H1 (cell line): Measurements from ENCODE around the gene KLF13. TPM values are rescaled to one million over a fixed set of nuclear protein-coding genes. Genes with fewer than 3 reads are reported as not detected.

Experiments
- BRCA1 ChIP-seq: IDR thresholded peaks from 2 replicates; pipeline ENCODE4 v1.6.1; 2012; ENCODE audit warnings: low read depth, low read length, improper control_type of control experiment
- EP300 ChIP-seq, 2 experiments: IDR thresholded peaks; 1 replicate in 1 of 2; 2 replicates in 1 of 2; pipeline ENCODE4 v1.6.1; 2011 to 2012; ENCODE audit warnings: low read depth in 2 of 2, low read length in 2 of 2, mild to moderate bottlenecking in 2 of 2, borderline replicate concordance in 1 of 2, inconsistent platforms in 1 of 2, moderate library complexity in 1 of 2
- POLR2A ChIP-seq, 2 experiments: IDR thresholded peaks; 1 replicate in 1 of 2; 2 replicates in 1 of 2; pipeline ENCODE4 v1.6.1; 2011; ENCODE audit warnings: low read depth in 2 of 2, low read length in 2 of 2, mild to moderate bottlenecking in 2 of 2; ENCODE audit errors: control extremely low read depth in 1 of 2
- RFX5 ChIP-seq: IDR thresholded peaks from 2 replicates; pipeline ENCODE4 v1.6.1; 2011; ENCODE audit warnings: low read depth, low read length, improper control_type of control experiment, borderline replicate concordance
- SIN3A ChIP-seq, 2 experiments: IDR thresholded peaks in 1 of 2; conservative IDR thresholded peaks in 1 of 2; 2 replicates each; pipeline ENCODE4 v1.6.1; 2011 to 2012; ENCODE audit warnings: low read length in 2 of 2, improper control_type of control experiment in 1 of 2, low read depth in 1 of 2, mild to moderate bottlenecking in 1 of 2
- TEAD4 ChIP-seq: IDR thresholded peaks from 2 replicates; pipeline ENCODE4 v1.6.1; 2012; ENCODE audit warnings: low read depth, low read length, inconsistent platforms, mixed read lengths
- polyA plus RNA-seq, 7 experiments: library from polyadenylated mRNA; depleted of rRNA in 3 of 7; stranded (reverse) in 5 of 7; unstranded in 2 of 7; fragments of >200 nt in 5 of 7; fragments of 200-250 nt in 2 of 7; gene quantifications; 1 replicate in 5 of 7; 2 replicates in 1 of 7; 4 replicates in 1 of 7; pipeline versions ENCODE4 v1.2.1 to v1.2.3, GENCODE V29; 2011 to 2013; ENCODE audit warnings: missing spikeins in 2 of 7, mixed read lengths in 2 of 7
- total RNA-seq: library from RNA; stranded (reverse); fragmentation: NEBNext Ultra II Directional; extraction: Animal tissue kit (Norgen Biotek cat#: 25700); gene quantifications from 2 replicates; pipeline ENCODE4 v1.2.1, GENCODE V29; 2021
- TF ChIP-seq, protein P1 (sequence below), 3 experiments: IDR thresholded peaks; 1 replicate in 2 of 3; 2 replicates in 1 of 3; pipeline versions ENCODE4 v1.5.1 to v1.6.1; 2011; ENCODE audit warnings: low read length in 3 of 3, mild to moderate bottlenecking in 3 of 3, inconsistent platforms in 2 of 3, low read depth in 1 of 3, moderate library complexity in 1 of 3; ENCODE audit not compliant: insufficient read depth in 1 of 3; ENCODE audit errors: control extremely low read depth in 1 of 3
- TF ChIP-seq, protein P2 (sequence below): fragments of 300-600 bp; sonication (generic); IDR thresholded peaks from 2 replicates; pipeline ENCODE4 v1.7.1; 2012; ENCODE audit warnings: low read length, moderate library complexity, mild to moderate bottlenecking, inconsistent platforms; ENCODE audit not compliant: insufficient replicate concordance

The KLF13 gene
- total and polyA plus RNA-seq, 2 of the 8 experiments (the other 6 are each of a cell fraction or from before 2014, with no cell fraction given): 18.3 to 33.4 TPM

GRCh38 chr15:31404345-31404744, 77.7 kb downstream of the KLF13 start (continued):
- TF ChIP-seq, protein P1, sequence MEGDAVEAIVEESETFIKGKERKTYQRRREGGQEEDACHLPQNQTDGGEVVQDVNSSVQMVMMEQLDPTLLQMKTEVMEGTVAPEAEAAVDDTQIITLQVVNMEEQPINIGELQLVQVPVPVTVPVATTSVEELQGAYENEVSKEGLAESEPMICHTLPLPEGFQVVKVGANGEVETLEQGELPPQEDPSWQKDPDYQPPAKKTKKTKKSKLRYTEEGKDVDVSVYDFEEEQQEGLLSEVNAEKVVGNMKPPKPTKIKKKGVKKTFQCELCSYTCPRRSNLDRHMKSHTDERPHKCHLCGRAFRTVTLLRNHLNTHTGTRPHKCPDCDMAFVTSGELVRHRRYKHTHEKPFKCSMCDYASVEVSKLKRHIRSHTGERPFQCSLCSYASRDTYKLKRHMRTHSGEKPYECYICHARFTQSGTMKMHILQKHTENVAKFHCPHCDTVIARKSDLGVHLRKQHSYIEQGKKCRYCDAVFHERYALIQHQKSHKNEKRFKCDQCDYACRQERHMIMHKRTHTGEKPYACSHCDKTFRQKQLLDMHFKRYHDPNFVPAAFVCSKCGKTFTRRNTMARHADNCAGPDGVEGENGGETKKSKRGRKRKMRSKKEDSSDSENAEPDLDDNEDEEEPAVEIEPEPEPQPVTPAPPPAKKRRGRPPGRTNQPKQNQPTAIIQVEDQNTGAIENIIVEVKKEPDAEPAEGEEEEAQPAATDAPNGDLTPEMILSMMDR (IDR thresholded peaks at IDR 0.05; ENCODE audit: control extremely low read depth in 1 of 3, insufficient read depth in 1 of 3, low read depth in 1 of 3, low read length in 3 of 3): no peak
- TF ChIP-seq TEAD4: no peak
- TF ChIP-seq SIN3A (conservative IDR thresholded peaks at IDR 0.05 in 1 of 2, IDR thresholded peaks at IDR 0.05 in 1 of 2; ENCODE audit: low read depth in 1 of 2, low read length in 2 of 2): no peak
- no peak for TF ChIP-seq BRCA1
- TF ChIP-seq EP300 (IDR thresholded peaks at IDR 0.05; ENCODE audit: borderline replicate concordance in 1 of 2, low read depth in 2 of 2, low read length in 2 of 2): no peak
- TF ChIP-seq, protein P2, sequence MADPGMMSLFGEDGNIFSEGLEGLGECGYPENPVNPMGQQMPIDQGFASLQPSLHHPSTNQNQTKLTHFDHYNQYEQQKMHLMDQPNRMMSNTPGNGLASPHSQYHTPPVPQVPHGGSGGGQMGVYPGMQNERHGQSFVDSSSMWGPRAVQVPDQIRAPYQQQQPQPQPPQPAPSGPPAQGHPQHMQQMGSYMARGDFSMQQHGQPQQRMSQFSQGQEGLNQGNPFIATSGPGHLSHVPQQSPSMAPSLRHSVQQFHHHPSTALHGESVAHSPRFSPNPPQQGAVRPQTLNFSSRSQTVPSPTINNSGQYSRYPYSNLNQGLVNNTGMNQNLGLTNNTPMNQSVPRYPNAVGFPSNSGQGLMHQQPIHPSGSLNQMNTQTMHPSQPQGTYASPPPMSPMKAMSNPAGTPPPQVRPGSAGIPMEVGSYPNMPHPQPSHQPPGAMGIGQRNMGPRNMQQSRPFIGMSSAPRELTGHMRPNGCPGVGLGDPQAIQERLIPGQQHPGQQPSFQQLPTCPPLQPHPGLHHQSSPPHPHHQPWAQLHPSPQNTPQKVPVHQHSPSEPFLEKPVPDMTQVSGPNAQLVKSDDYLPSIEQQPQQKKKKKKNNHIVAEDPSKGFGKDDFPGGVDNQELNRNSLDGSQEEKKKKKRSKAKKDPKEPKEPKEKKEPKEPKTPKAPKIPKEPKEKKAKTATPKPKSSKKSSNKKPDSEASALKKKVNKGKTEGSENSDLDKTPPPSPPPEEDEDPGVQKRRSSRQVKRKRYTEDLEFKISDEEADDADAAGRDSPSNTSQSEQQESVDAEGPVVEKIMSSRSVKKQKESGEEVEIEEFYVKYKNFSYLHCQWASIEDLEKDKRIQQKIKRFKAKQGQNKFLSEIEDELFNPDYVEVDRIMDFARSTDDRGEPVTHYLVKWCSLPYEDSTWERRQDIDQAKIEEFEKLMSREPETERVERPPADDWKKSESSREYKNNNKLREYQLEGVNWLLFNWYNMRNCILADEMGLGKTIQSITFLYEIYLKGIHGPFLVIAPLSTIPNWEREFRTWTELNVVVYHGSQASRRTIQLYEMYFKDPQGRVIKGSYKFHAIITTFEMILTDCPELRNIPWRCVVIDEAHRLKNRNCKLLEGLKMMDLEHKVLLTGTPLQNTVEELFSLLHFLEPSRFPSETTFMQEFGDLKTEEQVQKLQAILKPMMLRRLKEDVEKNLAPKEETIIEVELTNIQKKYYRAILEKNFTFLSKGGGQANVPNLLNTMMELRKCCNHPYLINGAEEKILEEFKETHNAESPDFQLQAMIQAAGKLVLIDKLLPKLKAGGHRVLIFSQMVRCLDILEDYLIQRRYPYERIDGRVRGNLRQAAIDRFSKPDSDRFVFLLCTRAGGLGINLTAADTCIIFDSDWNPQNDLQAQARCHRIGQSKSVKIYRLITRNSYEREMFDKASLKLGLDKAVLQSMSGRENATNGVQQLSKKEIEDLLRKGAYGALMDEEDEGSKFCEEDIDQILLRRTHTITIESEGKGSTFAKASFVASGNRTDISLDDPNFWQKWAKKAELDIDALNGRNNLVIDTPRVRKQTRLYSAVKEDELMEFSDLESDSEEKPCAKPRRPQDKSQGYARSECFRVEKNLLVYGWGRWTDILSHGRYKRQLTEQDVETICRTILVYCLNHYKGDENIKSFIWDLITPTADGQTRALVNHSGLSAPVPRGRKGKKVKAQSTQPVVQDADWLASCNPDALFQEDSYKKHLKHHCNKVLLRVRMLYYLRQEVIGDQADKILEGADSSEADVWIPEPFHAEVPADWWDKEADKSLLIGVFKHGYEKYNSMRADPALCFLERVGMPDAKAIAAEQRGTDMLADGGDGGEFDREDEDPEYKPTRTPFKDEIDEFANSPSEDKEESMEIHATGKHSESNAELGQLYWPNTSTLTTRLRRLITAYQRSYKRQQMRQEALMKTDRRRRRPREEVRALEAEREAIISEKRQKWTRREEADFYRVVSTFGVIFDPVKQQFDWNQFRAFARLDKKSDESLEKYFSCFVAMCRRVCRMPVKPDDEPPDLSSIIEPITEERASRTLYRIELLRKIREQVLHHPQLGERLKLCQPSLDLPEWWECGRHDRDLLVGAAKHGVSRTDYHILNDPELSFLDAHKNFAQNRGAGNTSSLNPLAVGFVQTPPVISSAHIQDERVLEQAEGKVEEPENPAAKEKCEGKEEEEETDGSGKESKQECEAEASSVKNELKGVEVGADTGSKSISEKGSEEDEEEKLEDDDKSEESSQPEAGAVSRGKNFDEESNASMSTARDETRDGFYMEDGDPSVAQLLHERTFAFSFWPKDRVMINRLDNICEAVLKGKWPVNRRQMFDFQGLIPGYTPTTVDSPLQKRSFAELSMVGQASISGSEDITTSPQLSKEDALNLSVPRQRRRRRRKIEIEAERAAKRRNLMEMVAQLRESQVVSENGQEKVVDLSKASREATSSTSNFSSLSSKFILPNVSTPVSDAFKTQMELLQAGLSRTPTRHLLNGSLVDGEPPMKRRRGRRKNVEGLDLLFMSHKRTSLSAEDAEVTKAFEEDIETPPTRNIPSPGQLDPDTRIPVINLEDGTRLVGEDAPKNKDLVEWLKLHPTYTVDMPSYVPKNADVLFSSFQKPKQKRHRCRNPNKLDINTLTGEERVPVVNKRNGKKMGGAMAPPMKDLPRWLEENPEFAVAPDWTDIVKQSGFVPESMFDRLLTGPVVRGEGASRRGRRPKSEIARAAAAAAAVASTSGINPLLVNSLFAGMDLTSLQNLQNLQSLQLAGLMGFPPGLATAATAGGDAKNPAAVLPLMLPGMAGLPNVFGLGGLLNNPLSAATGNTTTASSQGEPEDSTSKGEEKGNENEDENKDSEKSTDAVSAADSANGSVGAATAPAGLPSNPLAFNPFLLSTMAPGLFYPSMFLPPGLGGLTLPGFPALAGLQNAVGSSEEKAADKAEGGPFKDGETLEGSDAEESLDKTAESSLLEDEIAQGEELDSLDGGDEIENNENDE: no peak
- TF ChIP-seq RFX5: no peak
- no peak for TF ChIP-seq POLR2A (IDR thresholded peaks at IDR 0.05; ENCODE audit: control extremely low read depth in 1 of 2, low read depth in 2 of 2, low read length in 2 of 2)
